SU-DHL-6 (cell line): ENCODE results near the gene CCR5.

Experiments
- H2AFZ ChIP-seq: fragments of 200-600 bp; sonication (generic); 2 replicates; pipeline ENCODE4 v1.6.1; 2014; ENCODE audit warnings: low read depth, mild to moderate bottlenecking, moderate library complexity, mixed read lengths, antibody characterized with exemption, low read length; ENCODE audit not compliant: severe bottlenecking
- H3F3A ChIP-seq: fragments of 200-600 bp; shearing (Covaris generic); 2 replicates; pipeline ENCODE4 v1.6.0; 2016; ENCODE audit warnings: antibody characterized with exemption, mild to moderate bottlenecking; ENCODE audit not compliant: insufficient read depth
- H3K27ac ChIP-seq: fragments of 200-600 bp; sonication (generic); 2 replicates; pipeline ENCODE4 v1.5.1; 2016; ENCODE audit warnings: low read depth, mild to moderate bottlenecking, low read length, moderate library complexity, mixed read lengths
- H3K27me3 ChIP-seq: fragments of 200-600 bp; sonication (generic), shearing (Covaris generic); 2 replicates; pipeline ENCODE4 v1.6.0; 2014; ENCODE audit warnings: mild to moderate bottlenecking, low read length
- H3K36me3 ChIP-seq: fragments of 200-600 bp; sonication (generic); 2 replicates; pipeline ENCODE4 v1.6.1; 2014; ENCODE audit warnings: mild to moderate bottlenecking, low read length, mixed read lengths
- H3K4me2 ChIP-seq: fragments of 300-600, 200-600 bp; shearing (Covaris generic), sonication (generic); 2 replicates; pipeline ENCODE4 v1.6.0; 2014; ENCODE audit warnings: low read length, low read depth, mild to moderate bottlenecking; ENCODE audit not compliant: poor library complexity, severe bottlenecking
- H3K4me3 ChIP-seq: fragments of 200-600 bp; sonication (generic); 2 replicates; pipeline ENCODE4 v1.5.1; 2014; ENCODE audit warnings: antibody characterized with exemption, low read length, mild to moderate bottlenecking, mixed read lengths; ENCODE audit not compliant: insufficient read depth, poor library complexity, severe bottlenecking
- H3K79me2 ChIP-seq: fragments of 200-600 bp; sonication (generic); 2 replicates; pipeline ENCODE4 v1.6.1; 2014; ENCODE audit warnings: mild to moderate bottlenecking, low read length, moderate library complexity; ENCODE audit not compliant: insufficient read depth
- H3K9ac ChIP-seq: fragments of 200-600 bp; sonication (generic); 2 replicates; pipeline ENCODE4 v1.7.0; 2014; ENCODE audit warnings: mild to moderate bottlenecking, low read length
- H3K9me2 ChIP-seq: fragments of 200-600 bp; sonication (generic); replicated peaks from 2 replicates; pipeline ENCODE4 v1.6.1; 2014; ENCODE audit warnings: low read length; ENCODE audit not compliant: insufficient read depth
- H3K9me3 ChIP-seq: fragments of 200-600 bp; sonication (generic); 2 replicates; pipeline ENCODE4 v1.6.1; 2014; ENCODE audit warnings: low read length, mixed read lengths; ENCODE audit not compliant: insufficient read depth
- H4K20me1 ChIP-seq: fragments of 200-600 bp; sonication (generic); 2 replicates; pipeline ENCODE4 v1.6.1; 2014; ENCODE audit warnings: low read depth, mild to moderate bottlenecking, antibody characterized with exemption, low read length, moderate library complexity, mixed read lengths
- EZH2phosphoT487 ChIP-seq: fragments of 200-600 bp; sonication (generic), shearing (Covaris generic); conservative IDR thresholded peaks from 2 replicates; pipeline ENCODE4 v1.6.1; 2018; ENCODE audit warnings: mild to moderate bottlenecking, antibody characterized with exemption, low read length, moderate library complexity, mixed read lengths
- TF ChIP-seq, protein P1 (sequence below): fragments of 200-600 bp; sonication (generic); IDR thresholded peaks from one replicate; pipeline ENCODE4 v1.5.1; 2017; ENCODE audit warnings: antibody characterized with exemption, mild to moderate bottlenecking, low read length, moderate library complexity; ENCODE audit not compliant: insufficient read depth, poor library complexity, severe bottlenecking

CCR5 gene

DNA sequence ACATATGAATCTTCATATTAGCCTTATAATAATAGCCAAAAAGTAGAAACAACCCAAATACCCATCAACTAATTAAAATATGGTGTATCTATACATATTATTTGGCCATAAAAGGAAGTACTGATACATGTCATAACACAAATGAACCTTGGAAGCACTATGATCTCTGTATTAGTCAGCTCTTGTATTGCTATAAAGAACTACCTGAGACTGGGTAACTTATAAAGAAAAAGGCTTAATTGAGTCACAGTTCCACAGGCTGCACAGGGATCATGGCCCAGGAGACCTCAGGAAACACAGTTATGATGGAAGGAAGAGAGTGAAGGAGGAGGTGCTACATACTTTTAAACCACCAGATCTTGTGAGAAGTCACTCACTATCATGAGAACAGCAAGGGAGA is 32.8 kb upstream of the CCR5 start:
- Histone ChIP-seq H2AFZ (no peak overlapping the region), H3F3A (no peaks in the 10 kb centered on the region), H3K36me3 (no peaks in the 10 kb centered on the region), H3K79me2 (no peaks in the 10 kb centered on the region), H4K20me1 (no peaks in the 10 kb centered on the region), H3K27me3 (no peaks in the 10 kb centered on the region), H3K9me2 (no peaks in the 10 kb centered on the region), H3K9ac (no peak overlapping the region), H3K4me2 (no peak overlapping the region), H3K27ac (no peak overlapping the region), H3K9me3 (peaks cover 17% of the 10 kb centered on the region; the same call in 1 of the 2 replicates), H3K4me3 (no peak overlapping the region)
- TF ChIP-seq, protein P1, sequence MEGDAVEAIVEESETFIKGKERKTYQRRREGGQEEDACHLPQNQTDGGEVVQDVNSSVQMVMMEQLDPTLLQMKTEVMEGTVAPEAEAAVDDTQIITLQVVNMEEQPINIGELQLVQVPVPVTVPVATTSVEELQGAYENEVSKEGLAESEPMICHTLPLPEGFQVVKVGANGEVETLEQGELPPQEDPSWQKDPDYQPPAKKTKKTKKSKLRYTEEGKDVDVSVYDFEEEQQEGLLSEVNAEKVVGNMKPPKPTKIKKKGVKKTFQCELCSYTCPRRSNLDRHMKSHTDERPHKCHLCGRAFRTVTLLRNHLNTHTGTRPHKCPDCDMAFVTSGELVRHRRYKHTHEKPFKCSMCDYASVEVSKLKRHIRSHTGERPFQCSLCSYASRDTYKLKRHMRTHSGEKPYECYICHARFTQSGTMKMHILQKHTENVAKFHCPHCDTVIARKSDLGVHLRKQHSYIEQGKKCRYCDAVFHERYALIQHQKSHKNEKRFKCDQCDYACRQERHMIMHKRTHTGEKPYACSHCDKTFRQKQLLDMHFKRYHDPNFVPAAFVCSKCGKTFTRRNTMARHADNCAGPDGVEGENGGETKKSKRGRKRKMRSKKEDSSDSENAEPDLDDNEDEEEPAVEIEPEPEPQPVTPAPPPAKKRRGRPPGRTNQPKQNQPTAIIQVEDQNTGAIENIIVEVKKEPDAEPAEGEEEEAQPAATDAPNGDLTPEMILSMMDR: no peak
- no peak for TF ChIP-seq EZH2phosphoT487

DNA sequence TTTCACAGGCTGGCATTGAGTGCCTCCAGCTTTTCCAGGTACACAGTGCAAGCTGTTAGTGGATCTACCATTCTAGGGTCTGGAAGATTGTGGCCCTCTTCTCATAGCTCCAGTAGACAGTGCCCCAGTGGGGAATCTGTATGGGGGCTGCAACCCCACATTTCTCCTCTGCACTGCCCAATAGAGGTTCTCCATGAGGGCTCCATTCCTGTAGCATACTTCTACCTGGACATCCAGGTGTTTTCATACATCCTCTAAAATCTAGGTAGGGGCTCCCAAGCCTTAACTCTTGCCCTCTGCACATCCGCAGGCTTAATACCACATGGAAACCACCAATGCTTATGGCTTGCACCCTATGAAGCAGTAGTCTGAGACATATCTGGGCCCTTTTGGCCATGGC is 31.9 kb upstream of the CCR5 start:
- Histone ChIP-seq H3K36me3 (no peaks in the 10 kb centered on the region), H3K4me2 (no peak overlapping the region), H3K4me3 (no peak overlapping the region), H3K27me3 (no peaks in the 10 kb centered on the region), H3K79me2 (no peaks in the 10 kb centered on the region), H3K9me3 (peaks cover 17% of the 10 kb centered on the region; the same call in 1 of the 2 replicates), H2AFZ (no peak overlapping the region), H3K9me2 (no peaks in the 10 kb centered on the region), H3K27ac (no peak overlapping the region), H4K20me1 (no peaks in the 10 kb centered on the region), H3K9ac (no peak overlapping the region), H3F3A (no peaks in the 10 kb centered on the region)
- TF ChIP-seq, protein P1: no peak
- no peak for TF ChIP-seq EZH2phosphoT487

DNA sequence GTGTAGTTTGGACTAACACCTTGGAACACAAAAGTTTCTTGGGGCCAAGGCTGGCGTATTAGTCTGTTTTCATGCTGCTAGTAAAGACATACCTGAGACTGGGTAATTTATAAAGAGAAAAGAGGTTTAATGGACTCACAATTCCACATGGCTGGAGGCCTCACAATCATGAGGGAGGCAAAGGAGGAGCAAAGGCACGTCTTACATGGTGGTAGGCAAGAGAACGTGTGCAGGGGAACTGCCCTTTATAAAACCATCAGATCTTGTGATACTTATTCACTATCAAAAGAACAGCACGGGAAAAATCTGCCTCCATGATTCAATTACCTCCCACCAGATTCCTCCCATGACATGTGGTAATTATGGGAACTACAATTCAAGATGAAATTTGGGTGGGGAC is 26.3 kb upstream of the CCR5 start:
- TF ChIP-seq EZH2phosphoT487: no peak
- TF ChIP-seq, protein P1: no peak
- H3K36me3 ChIP-seq: no peaks in the 10 kb centered on the region
- no peak overlapping the region for H2AFZ ChIP-seq
- no peak overlapping the region for H3K4me3 ChIP-seq
- H3K9me3 ChIP-seq: peaks cover 11% of the 10 kb centered on the region; the same call in 1 of the 2 replicates
- no peak overlapping the region for H3K27ac ChIP-seq
- H3K9me2 ChIP-seq: no peaks in the 10 kb centered on the region
- no peaks in the 10 kb centered on the region for H4K20me1 ChIP-seq
- H3K79me2 ChIP-seq: no peaks in the 10 kb centered on the region
- no peaks in the 10 kb centered on the region for H3F3A ChIP-seq
- no peak overlapping the region for H3K9ac ChIP-seq
- H3K4me2 ChIP-seq: no peak overlapping the region
- no peaks in the 10 kb centered on the region for H3K27me3 ChIP-seq
